ENCODE measurements around the gene PFN3. TPM values are rescaled to one million over a fixed set of nuclear protein-coding genes. Genes with fewer than 3 reads are reported as not detected.
A peak's percentile ranks its signal among the peaks of the same experiment; 100 is the strongest.

The PFN3 gene
- total and polyA plus RNA-seq, 2 of the 13 experiments (the other 11 are each of a cell fraction or from before 2014, with no cell fraction given): not detected

DNA sequence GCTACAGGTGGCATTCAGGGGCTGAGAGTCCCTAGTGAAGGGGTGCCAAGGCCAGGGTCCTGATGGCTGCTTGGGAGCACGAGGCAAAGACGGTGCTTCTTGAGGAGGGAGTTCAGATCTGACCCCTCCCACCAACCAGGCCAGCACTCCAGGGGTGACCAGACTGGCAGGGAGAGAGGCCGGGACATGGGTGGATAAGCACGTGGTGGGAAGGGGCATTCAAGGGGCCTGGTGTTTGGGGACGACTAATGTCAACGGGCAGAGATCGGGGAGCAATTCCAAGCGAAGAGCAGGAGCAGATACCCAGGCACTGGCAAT is 38.2 kb downstream of the PFN3 start:
- WGBS (ENCODE audit: low lambda C conversion rate): 19% methylated on average over 8 of the region's 8 CpGs
- no peaks in the 10 kb centered on the region for H3K9me3 ChIP-seq (ENCODE audit: low read length)
- peak overlapping the region; percentile 87 for H3K4me2 ChIP-seq (ENCODE audit: low read depth, low read length)
- in situ Hi-C loops (cut with HindIII; ENCODE audit: extremely low pct_ligation_motif_present, low pct_unique_long_range_greater_than_20kb) (loop anchor here (5.0 to 25.0 kb wide), 2 partner anchors 50 to 825 kb away; partner anchors contain the start of genes CDHR2, MXD3 and RNF44), intact Hi-C loops (cut with micrococcal nuclease; ENCODE audit: unreplicated experiment) (no loop called here)
- H3K36me3 ChIP-seq (replicated peaks in 1 of 2; ENCODE audit: control insufficient read depth in 1 of 2, insufficient read depth in 2 of 2, low read length in 2 of 2): no peaks in the 10 kb centered on the region
- ATAC-seq (no peak), FAIRE-seq (no peak), DNase-seq (ENCODE audit: low spot score) (no peak)
- no peak overlapping the region for H2AFZ ChIP-seq (ENCODE audit: low read length)
- H3K27ac ChIP-seq (ENCODE audit: extremely low read length, insufficient read depth, low read length): no peak overlapping the region
- H3K27me3 ChIP-seq (ENCODE audit: control insufficient read depth in 1 of 2, insufficient read depth in 2 of 2, low read length in 2 of 2): peaks cover 0 to 23% of the 10 kb centered on the region in 2 experiments; a peak in 4 of 5 replicates
- H4K20me1 ChIP-seq (ENCODE audit: insufficient read depth, low read length): no peaks in the 10 kb centered on the region
- H3K79me2 ChIP-seq (ENCODE audit: insufficient read depth, low read length): no peaks in the 10 kb centered on the region
- peak overlapping the region in 2 of 3 experiments; percentile 57 to 81; a peak in 3 of 6 replicates for H3K4me3 ChIP-seq (replicated peaks in 1 of 3; ENCODE audit: insufficient read depth in 1 of 3, low read depth in 2 of 3, low read length in 3 of 3)
- no TSS peak for BruUV-seq (replicated peaks)
- H3K9ac ChIP-seq (ENCODE audit: insufficient read depth, low read depth, low read length): peak overlapping the region; percentile 56
- peaks cover 96% of the 10 kb centered on the region for H3K4me1 ChIP-seq (ENCODE audit: insufficient read depth, low read length)
- POLR2A ChIA-PET: interaction anchor here (2.0 to 2.8 kb wide), 3 partner anchors 8 to 16 kb away, joined by 10 to 19 read pairs (median 16); partner anchors contain the start of gene LMAN2
- CTCF ChIA-PET (ENCODE audit: low intra/inter-chr PET ratio, low total read pairs): no interaction called here
- TF ChIP-seq MED8 (CRISPR knock-in tag; IDR thresholded peaks at IDR 0.05; ENCODE audit: insufficient replicate concordance) (peak; percentile 31), ZBTB38 (CRISPR knock-in tag; IDR thresholded peaks at IDR 0.05) (no peak), ZNF572 (CRISPR knock-in tag; IDR thresholded peaks at IDR 0.05) (no peak), ARNTL (CRISPR knock-in tag; IDR thresholded peaks at IDR 0.05) (no peak), ZNF577 (CRISPR knock-in tag; IDR thresholded peaks at IDR 0.05; ENCODE audit: borderline replicate concordance, low read depth) (no peak), RXRB (CRISPR knock-in tag; IDR thresholded peaks at IDR 0.05; ENCODE audit: borderline replicate concordance) (no peak), HNRNPL (IDR thresholded peaks at IDR 0.05; ENCODE audit: low read depth, low read length) (0 out of 2 replicates have a peak, but pooled peaks have one; percentile 3), ATM (IDR thresholded peaks at IDR 0.05; ENCODE audit: borderline replicate concordance) (no peak), FOXK1 (CRISPR knock-in tag; IDR thresholded peaks at IDR 0.05; ENCODE audit: borderline replicate concordance, low read depth) (no peak), ZNF713 (CRISPR knock-in tag; IDR thresholded peaks at IDR 0.05) (no peak), RFX3 (CRISPR knock-in tag; IDR thresholded peaks at IDR 0.05) (no peak), SAP130 (CRISPR knock-in tag; IDR thresholded peaks at IDR 0.05; ENCODE audit: low read depth) (0 out of 2 replicates have a peak, but pooled peaks have one; percentile 4), SOX6 (IDR thresholded peaks at IDR 0.05) (no peak), SOX6 (CRISPR knock-in tag; IDR thresholded peaks at IDR 0.05) (0 out of 2 replicates have a peak, but pooled peaks have one; percentile 8), ZNF558 (CRISPR knock-in tag; IDR thresholded peaks at IDR 0.05; ENCODE audit: borderline replicate concordance) (no peak), ZNF674 (CRISPR knock-in tag; IDR thresholded peaks at IDR 0.05; ENCODE audit: low read depth) (no peak), ZNF24 (IDR thresholded peaks at IDR 0.05) (no peak)
- TF ChIP-seq, protein P1, sequence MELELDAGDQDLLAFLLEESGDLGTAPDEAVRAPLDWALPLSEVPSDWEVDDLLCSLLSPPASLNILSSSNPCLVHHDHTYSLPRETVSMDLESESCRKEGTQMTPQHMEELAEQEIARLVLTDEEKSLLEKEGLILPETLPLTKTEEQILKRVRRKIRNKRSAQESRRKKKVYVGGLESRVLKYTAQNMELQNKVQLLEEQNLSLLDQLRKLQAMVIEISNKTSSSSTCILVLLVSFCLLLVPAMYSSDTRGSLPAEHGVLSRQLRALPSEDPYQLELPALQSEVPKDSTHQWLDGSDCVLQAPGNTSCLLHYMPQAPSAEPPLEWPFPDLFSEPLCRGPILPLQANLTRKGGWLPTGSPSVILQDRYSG (CRISPR knock-in tag; IDR thresholded peaks at IDR 0.05): no peak
- TF ChIP-seq, protein P2, sequence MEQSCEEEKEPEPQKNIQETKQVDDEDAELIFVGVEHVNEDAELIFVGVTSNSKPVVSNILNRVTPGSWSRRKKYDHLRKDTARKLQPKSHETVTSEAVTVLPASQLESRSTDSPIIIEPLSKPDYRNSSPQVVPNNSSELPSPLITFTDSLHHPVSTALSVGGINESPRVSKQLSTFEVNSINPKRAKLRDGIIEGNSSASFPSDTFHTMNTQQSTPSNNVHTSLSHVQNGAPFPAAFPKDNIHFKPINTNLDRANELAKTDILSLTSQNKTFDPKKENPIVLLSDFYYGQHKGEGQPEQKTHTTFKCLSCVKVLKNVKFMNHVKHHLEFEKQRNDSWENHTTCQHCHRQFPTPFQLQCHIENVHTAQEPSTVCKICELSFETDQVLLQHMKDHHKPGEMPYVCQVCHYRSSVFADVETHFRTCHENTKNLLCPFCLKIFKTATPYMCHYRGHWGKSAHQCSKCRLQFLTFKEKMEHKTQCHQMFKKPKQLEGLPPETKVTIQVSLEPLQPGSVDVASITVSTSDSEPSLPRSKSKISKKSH (CRISPR knock-in tag; IDR thresholded peaks at IDR 0.05; ENCODE audit: borderline replicate concordance): 0 out of 2 replicates have a peak, but pooled peaks have one; percentile 60
- TF ChIP-seq, protein P3, sequence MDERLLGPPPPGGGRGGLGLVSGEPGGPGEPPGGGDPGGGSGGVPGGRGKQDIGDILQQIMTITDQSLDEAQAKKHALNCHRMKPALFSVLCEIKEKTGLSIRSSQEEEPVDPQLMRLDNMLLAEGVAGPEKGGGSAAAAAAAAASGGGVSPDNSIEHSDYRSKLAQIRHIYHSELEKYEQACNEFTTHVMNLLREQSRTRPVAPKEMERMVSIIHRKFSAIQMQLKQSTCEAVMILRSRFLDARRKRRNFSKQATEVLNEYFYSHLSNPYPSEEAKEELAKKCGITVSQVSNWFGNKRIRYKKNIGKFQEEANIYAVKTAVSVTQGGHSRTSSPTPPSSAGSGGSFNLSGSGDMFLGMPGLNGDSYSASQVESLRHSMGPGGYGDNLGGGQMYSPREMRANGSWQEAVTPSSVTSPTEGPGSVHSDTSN (CRISPR knock-in tag; IDR thresholded peaks at IDR 0.05): no peak
- TF ChIP-seq, protein P4, sequence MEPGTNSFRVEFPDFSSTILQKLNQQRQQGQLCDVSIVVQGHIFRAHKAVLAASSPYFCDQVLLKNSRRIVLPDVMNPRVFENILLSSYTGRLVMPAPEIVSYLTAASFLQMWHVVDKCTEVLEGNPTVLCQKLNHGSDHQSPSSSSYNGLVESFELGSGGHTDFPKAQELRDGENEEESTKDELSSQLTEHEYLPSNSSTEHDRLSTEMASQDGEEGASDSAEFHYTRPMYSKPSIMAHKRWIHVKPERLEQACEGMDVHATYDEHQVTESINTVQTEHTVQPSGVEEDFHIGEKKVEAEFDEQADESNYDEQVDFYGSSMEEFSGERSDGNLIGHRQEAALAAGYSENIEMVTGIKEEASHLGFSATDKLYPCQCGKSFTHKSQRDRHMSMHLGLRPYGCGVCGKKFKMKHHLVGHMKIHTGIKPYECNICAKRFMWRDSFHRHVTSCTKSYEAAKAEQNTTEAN (CRISPR knock-in tag; conservative IDR thresholded peaks at IDR 0.05): no peak

All from HepG2 (cell line).